Omental fat pad (tissue), 4 donors: ENCODE results near the gene GRID1. TPM values are rescaled to one million over a fixed set of nuclear protein-coding genes. Genes with fewer than 3 reads are reported as not detected.

Experiments
- ATAC-seq: fragments of 150-250 bp; one replicate; pipeline ENCODE4 v1.9.1; 2016; ENCODE audit warnings: mild to moderate bottlenecking, moderate library complexity; ENCODE audit not compliant: low FRiP score
- DNase-seq: peaks from one replicate; pipeline ENCODE4 v3.0.0-alpha.2; 2019; ENCODE audit warnings: low spot score
- total RNA-seq, 4 donors: library from RNA; depleted of rRNA; stranded (reverse); fragments of >200 nt; gene quantifications; one replicate each; pipeline ENCODE4 v1.1.0, GENCODE V29; 2016
- TF ChIP-seq, protein P1 (sequence below), 3 donors: fragments of 450-650 bp; IDR thresholded peaks; one replicate each; pipeline ENCODE4 v1.5.1; 2016 to 2017; ENCODE audit warnings: antibody characterized with exemption in 3 of 3, mild to moderate bottlenecking in 3 of 3, moderate library complexity in 2 of 3

The GRID1 gene
- total RNA-seq, 4 donors from 2014 or later = 1.5 to 3.5 (median 2.4) TPM

DNA sequence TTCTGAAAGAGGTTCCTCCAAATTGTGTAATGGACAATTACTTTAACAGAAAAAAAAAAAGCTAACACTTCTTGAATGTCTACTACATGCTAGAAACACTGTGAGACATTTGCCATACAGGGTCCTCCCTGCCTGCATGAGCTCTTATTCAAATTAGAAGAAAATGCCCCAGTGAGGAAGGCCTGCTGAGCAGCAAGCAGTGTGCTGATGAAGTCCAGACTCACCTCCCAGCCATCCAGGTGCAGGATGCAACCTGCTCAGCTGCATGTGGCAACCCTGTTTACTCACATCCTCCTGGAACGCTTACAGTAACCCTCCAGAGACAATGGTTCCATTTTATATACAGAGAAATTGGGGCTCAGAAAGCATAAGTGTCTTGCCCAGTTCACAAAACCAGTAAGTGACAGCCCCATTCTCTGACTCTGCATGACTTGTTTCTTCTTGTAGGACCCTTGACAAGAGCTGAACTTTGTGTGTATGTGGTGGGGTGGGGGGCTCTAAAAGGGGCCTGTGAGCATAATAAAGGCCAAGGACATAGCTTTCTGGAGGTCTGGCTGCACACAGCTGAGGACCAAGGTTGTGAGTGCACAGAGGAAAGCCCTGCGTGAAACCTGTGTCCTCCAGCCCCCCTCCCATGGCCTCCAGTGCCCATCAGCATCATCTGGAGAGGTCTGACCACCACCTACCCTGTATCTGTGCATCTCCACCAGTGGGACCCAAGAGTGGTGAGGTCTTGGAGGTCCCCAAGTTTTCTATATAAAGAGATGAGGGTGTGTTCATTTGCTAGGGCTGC lies 387.8 kb downstream of the GRID1 start:
- ATAC-seq (no peak), DNase-seq (no peak)
- TF ChIP-seq, protein P1, sequence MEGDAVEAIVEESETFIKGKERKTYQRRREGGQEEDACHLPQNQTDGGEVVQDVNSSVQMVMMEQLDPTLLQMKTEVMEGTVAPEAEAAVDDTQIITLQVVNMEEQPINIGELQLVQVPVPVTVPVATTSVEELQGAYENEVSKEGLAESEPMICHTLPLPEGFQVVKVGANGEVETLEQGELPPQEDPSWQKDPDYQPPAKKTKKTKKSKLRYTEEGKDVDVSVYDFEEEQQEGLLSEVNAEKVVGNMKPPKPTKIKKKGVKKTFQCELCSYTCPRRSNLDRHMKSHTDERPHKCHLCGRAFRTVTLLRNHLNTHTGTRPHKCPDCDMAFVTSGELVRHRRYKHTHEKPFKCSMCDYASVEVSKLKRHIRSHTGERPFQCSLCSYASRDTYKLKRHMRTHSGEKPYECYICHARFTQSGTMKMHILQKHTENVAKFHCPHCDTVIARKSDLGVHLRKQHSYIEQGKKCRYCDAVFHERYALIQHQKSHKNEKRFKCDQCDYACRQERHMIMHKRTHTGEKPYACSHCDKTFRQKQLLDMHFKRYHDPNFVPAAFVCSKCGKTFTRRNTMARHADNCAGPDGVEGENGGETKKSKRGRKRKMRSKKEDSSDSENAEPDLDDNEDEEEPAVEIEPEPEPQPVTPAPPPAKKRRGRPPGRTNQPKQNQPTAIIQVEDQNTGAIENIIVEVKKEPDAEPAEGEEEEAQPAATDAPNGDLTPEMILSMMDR (IDR thresholded peaks at IDR 0.05) = no peak

DNA sequence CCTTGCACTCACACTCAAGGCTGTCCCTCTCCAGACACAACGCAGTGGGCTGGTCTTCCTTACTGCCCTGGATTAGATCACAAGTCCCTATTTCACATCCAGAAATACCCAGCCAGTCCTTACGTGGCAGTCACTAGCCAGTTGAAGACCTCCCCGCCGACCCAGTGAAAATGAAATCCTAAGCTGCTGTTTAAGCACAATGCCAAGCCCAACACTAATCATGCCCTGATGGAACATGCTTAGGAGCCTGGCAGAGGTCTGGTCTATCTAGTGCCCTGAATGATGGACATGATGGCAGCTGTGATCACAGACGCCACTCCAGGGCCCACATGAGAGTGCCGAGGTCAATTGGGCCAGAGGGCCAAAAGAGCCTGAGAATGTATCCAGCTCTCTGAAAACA lies 389.0 kb downstream of the GRID1 start:
- no peak for ATAC-seq
- TF ChIP-seq, protein P1 (IDR thresholded peaks at IDR 0.05) = no peak
- no peak for DNase-seq

DNA sequence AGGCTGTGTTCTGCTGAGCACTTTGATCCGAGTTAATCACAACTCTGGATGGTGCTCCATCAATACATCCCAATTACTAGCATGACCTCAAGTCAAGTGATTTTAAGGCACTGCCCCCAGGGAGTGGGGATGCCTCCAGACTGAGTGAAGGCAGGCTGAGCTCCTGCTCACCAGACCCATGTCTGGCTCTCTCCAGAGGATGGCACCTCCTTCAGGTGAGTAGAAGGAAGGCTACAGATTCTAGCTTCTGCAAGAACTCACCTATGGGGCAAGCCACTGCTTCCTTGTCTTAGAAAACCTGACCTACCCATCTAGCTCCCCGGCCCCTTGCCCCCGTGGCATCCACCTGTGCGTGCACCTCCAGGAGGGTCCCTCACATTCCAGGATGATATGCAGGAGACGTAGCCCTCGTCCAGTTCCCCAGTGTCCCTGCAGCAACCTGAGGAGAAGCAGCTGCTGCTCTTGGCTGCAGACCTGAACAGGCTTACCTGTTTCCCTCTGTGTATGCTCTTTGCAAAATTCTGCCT lies 390.3 kb downstream of the GRID1 start:
- ATAC-seq (no peak), DNase-seq (no peak)
- TF ChIP-seq, protein P1 (IDR thresholded peaks at IDR 0.05) = no peak

DNA sequence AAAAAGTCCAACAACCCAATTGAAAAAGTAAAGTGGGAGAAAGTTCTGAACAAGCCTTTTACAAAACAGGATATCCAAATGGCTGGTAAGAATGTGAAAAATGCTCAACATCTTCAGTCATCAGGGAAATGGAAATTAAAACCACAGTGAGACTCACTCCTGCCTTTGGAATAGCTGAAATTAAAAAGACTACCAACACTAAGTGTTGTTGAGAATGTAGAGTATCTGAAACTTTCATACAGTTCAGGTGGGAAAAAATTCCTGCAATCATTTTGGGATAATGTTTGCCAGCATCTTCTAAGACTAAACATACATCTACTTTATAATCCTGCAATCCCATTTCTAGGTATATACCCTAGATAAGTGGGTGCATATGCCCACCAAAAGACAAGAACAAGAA lies 395.1 kb downstream of the GRID1 start:
- TF ChIP-seq, protein P1 (IDR thresholded peaks at IDR 0.05) = no peak
- DNase-seq = no peak
- ATAC-seq = no peak

DNA sequence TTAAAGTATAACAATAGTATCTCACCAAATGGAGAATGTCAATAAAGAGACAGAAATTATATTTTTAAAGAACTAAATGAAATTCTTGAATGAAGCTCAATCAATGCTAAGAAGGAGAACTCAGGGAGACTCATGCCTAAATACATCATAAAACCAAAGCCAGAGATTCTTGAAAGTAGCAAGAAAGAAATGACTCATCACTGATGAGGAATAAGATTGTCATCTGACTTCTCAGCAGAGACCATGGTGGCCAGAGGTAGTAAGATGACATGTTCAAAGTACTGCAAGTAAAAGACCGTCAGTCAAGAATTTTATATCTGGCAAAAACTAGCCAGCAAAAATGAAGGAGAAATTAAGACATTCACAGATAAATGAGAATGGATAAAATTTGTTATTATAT lies 399.0 kb downstream of the GRID1 start:
- TF ChIP-seq, protein P1 (IDR thresholded peaks at IDR 0.05) = no peak
- ATAC-seq = no peak

DNA sequence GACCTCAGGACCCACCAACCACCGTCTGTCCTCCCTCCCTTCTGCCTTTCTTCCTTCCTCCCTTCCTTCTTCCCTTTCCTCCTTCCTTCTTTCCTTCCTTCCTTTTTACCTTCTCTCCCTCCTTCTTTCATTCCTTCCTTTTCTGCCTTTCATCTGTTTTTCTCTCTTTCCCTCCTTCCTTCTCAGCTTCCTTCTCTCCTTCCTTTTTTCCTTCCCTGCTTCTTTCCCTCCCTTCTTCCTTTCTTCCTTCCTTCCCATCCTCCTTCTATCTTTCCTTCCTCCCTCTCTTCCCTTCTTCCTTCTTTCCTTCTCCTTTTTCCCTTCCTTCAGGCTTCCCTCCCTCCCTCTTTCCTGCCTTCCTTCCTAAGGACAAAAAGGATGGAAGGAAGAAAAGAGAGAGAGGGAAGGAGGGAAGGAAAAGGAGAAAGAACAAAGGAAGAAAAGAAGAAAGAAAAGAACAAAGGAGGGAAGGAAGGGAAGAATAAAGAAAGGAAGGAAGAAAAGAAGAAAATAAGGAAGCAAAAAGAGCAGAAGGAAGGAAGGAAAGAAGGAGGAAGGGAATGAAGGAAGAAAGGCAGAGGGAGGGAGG lies 405.0 kb downstream of the GRID1 start:
- no peak for ATAC-seq
- DNase-seq = no peak
- TF ChIP-seq, protein P1 (IDR thresholded peaks at IDR 0.05) = no peak

More for the DNA sequence above, 399.0 kb downstream of the GRID1 start:
- DNase-seq = no peak
